Peyer's patch (tissue), 4 donors: Measurements from ENCODE around the gene NAV1.

Experiments
- POLR2A ChIP-seq, 2 donors: fragments of 450-650 bp; IDR thresholded peaks; one replicate each; pipeline ENCODE4 v1.5.1; 2017; ENCODE audit warnings: antibody characterized with exemption in 2 of 2, mild to moderate bottlenecking in 2 of 2, moderate library complexity in 2 of 2
- TF ChIP-seq, protein P1 (sequence below), 6 experiments: fragments of 450-650 bp in 4 of 6; fragments of 200-600 bp in 2 of 6; sonication (generic) in 1 of 6; IDR thresholded peaks; one replicate each; pipeline ENCODE4 v1.5.1; 2017 to 2019; ENCODE audit warnings: antibody characterized with exemption in 6 of 6, mild to moderate bottlenecking in 3 of 6, moderate library complexity in 1 of 6

DNA sequence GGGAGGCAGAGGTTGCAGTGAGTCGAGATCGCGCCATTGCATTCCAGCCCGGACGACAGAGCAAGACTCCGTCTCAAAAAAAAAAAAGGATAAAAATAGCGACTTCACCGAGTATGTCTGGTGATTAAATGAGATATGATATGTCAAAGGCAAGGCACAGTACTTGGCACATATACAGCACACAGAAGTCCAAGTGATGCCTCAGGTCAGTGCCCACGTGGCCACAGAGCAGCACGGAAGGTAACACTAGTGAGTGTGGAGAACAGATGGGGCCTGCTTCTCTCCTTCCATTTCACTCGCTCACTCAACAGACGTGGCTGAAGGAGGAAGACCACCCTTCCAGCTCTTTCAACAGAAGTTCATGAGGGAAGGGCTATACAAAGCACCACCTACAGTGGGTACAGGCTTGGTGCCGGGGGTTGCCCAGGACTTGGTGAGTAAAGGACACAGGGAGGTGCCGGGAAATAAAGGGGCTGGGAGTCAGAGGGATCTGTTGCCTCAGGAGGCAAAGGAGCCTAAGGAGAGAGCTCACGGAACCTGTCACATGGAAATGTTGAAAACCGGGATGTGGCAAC is 40.9 kb upstream of the NAV1 start:
- TF ChIP-seq POLR2A (IDR thresholded peaks at IDR 0.05), result no peak
- TF ChIP-seq, protein P1, sequence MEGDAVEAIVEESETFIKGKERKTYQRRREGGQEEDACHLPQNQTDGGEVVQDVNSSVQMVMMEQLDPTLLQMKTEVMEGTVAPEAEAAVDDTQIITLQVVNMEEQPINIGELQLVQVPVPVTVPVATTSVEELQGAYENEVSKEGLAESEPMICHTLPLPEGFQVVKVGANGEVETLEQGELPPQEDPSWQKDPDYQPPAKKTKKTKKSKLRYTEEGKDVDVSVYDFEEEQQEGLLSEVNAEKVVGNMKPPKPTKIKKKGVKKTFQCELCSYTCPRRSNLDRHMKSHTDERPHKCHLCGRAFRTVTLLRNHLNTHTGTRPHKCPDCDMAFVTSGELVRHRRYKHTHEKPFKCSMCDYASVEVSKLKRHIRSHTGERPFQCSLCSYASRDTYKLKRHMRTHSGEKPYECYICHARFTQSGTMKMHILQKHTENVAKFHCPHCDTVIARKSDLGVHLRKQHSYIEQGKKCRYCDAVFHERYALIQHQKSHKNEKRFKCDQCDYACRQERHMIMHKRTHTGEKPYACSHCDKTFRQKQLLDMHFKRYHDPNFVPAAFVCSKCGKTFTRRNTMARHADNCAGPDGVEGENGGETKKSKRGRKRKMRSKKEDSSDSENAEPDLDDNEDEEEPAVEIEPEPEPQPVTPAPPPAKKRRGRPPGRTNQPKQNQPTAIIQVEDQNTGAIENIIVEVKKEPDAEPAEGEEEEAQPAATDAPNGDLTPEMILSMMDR (IDR thresholded peaks at IDR 0.05), result no peak
